DOHH2 (cell line): ENCODE results near the gene CTNNA2.

Source experiments
- CTCF ChIP-seq: fragments of 200-600 bp; sonication (generic); IDR thresholded peaks from one replicate; pipeline ENCODE4 v1.5.1; 2014; ENCODE audit warnings: antibody characterized with exemption, mild to moderate bottlenecking, low read depth, low read length; ENCODE audit not compliant: poor library complexity, severe bottlenecking
- EZH2phosphoT487 ChIP-seq: fragments of 200-600 bp; sonication (generic); IDR thresholded peaks from 2 replicates; pipeline ENCODE4 v1.6.1; 2017; ENCODE audit warnings: borderline replicate concordance, mild to moderate bottlenecking, antibody characterized with exemption, low read length, moderate library complexity, mixed read lengths

GRCh38 chr2:79512442-79513401 lies at the start of gene CTNNA2:
- TF ChIP-seq CTCF (peak; percentile 11), EZH2phosphoT487 (no peak)
